HepG2 (cell line): ENCODE data around the gene PIP4K2C. TPM values are rescaled to one million over a fixed set of nuclear protein-coding genes. Genes with fewer than 3 reads are reported as not detected.
A peak's percentile ranks its signal among the peaks of the same experiment; 100 is the strongest.

Experiments used
- ASH2L ChIP-seq: fragments of 300-600, 200-600 bp; sonication (generic); IDR thresholded peaks from 2 replicates; pipeline ENCODE4 v1.7.0; 2017; ENCODE audit warnings: low read depth, mild to moderate bottlenecking, moderate library complexity, mixed read lengths, low read length; ENCODE audit not compliant: insufficient read length
- ATF7 ChIP-seq, 2 experiments: fragments of 450-650 bp in 1 of 2; sonication (generic) in 1 of 2; formaldehyde crosslinking in 1 of 2; IDR thresholded peaks; 2 replicates each; pipeline versions ENCODE4 v1.4.0 to v1.6.1; 2016 to 2020; ENCODE audit warnings: antibody characterized with exemption in 1 of 2, mild to moderate bottlenecking in 1 of 2, missing genetic modification reagents in 1 of 2
- FOSL1 ChIP-seq: sonication (generic); formaldehyde crosslinking; IDR thresholded peaks from 2 replicates; pipeline ENCODE4 v1.9.0; 2021; ENCODE audit warnings: missing genetic modification reagents, borderline replicate concordance
- FOSL2 ChIP-seq: sonication (generic); formaldehyde crosslinking; IDR thresholded peaks from 2 replicates; pipeline ENCODE4 v1.4.0; 2020; ENCODE audit warnings: missing genetic modification reagents
- HMGXB4 ChIP-seq, 2 experiments: sonication (generic) in 1 of 2; formaldehyde crosslinking in 1 of 2; IDR thresholded peaks; 2 replicates each; pipeline versions ENCODE4 v1.4.0 to v1.6.1; 2018 to 2020; ENCODE audit warnings: missing genetic modification reagents in 2 of 2, borderline replicate concordance in 1 of 2, low read depth in 1 of 2, mild to moderate bottlenecking in 1 of 2, missing biosample characterization in 1 of 2
- JUNB ChIP-seq: sonication (generic); formaldehyde crosslinking; IDR thresholded peaks from 2 replicates; pipeline ENCODE4 v1.8.0; 2022; ENCODE audit warnings: missing genetic modification reagents, mild to moderate bottlenecking, borderline replicate concordance
- JUND ChIP-seq: sonication (generic); formaldehyde crosslinking; IDR thresholded peaks from 2 replicates; pipeline ENCODE4 v1.8.0; 2022; ENCODE audit warnings: mild to moderate bottlenecking, missing genetic modification reagents
- MAFK ChIP-seq, 2 experiments: IDR thresholded peaks in 1 of 2; conservative IDR thresholded peaks in 1 of 2; 2 replicates each; pipeline ENCODE4 v1.6.1; 2011; ENCODE audit warnings: improper control_type of control experiment in 2 of 2, low read length in 2 of 2
- MED1 ChIP-seq: sonication (generic); formaldehyde crosslinking; IDR thresholded peaks from 2 replicates; pipeline ENCODE4 v1.4.0; 2020; ENCODE audit warnings: missing genetic modification reagents
- PTBP1 ChIP-seq: fragments of 200-400 bp; formaldehyde crosslinking; IDR thresholded peaks from 2 replicates; pipeline ENCODE4 v1.6.1; 2018; ENCODE audit warnings: low read length, low read depth; ENCODE audit not compliant: poor library complexity, severe bottlenecking
- TOPORS ChIP-seq: sonication (generic); formaldehyde crosslinking; IDR thresholded peaks from 2 replicates; pipeline ENCODE4 v1.8.0; 2023; ENCODE audit warnings: mild to moderate bottlenecking, missing genetic modification reagents
- YEATS2 ChIP-seq: sonication (generic); formaldehyde crosslinking; IDR thresholded peaks from 2 replicates; pipeline ENCODE4 v1.4.0; 2020; ENCODE audit warnings: missing genetic modification reagents, borderline replicate concordance
- ZBTB38 ChIP-seq: sonication (generic); formaldehyde crosslinking; IDR thresholded peaks from 2 replicates; pipeline ENCODE4 v1.5.1; 2020; ENCODE audit warnings: mild to moderate bottlenecking, missing genetic modification reagents
- ZNF136 ChIP-seq: sonication (generic); formaldehyde crosslinking; IDR thresholded peaks from 2 replicates; pipeline ENCODE4 v1.8.1; 2022; ENCODE audit warnings: low read depth, mild to moderate bottlenecking, moderate library complexity, missing genetic modification reagents
- ZNF605 ChIP-seq: sonication (generic); formaldehyde crosslinking; IDR thresholded peaks from 2 replicates; pipeline ENCODE4 v1.8.0; 2022; ENCODE audit warnings: mild to moderate bottlenecking, missing genetic modification reagents
- ZNF772 ChIP-seq: sonication (generic); formaldehyde crosslinking; IDR thresholded peaks from 2 replicates; pipeline ENCODE4 v1.5.0; 2020; ENCODE audit warnings: mild to moderate bottlenecking, missing genetic modification reagents
- ZSCAN31 ChIP-seq: sonication (generic); formaldehyde crosslinking; IDR thresholded peaks from 2 replicates; pipeline ENCODE4 v1.5.0; 2020; ENCODE audit warnings: low read depth, mild to moderate bottlenecking, missing genetic modification reagents
- polyA plus RNA-seq, 8 experiments: library from polyadenylated mRNA; depleted of rRNA in 3 of 8; stranded (reverse) in 7 of 8; unstranded in 1 of 8; fragments of >200 nt; fragmentation: Illumina TruSeq in 4 of 8; extraction: Trizol in 4 of 8; gene quantifications; 2 replicates each; pipeline versions ENCODE4 v1.2.1 to v1.2.3, GENCODE V29; 2011 to 2016; ENCODE audit warnings: low read depth in 4 of 8, missing spikeins in 1 of 8, mixed read lengths in 1 of 8; ENCODE audit not compliant: insufficient read depth in 1 of 8
- total RNA-seq, 5 experiments: library from RNA; depleted of rRNA; stranded (reverse); fragments of >200 nt; fragmentation: Illumina TruSeq; extraction: Trizol; gene quantifications; 2 replicates each; pipeline ENCODE4 v1.2.3, GENCODE V29; 2016; ENCODE audit warnings: low read depth in 1 of 5
- TF ChIP-seq, protein P1 (sequence below): sonication (generic); formaldehyde crosslinking; IDR thresholded peaks from 2 replicates; pipeline ENCODE4 v1.4.0; 2020; ENCODE audit warnings: low read depth, missing genetic modification reagents
- TF ChIP-seq, protein P2 (sequence below): sonication (generic); formaldehyde crosslinking; IDR thresholded peaks from 2 replicates; pipeline ENCODE4 v1.4.0; 2020; ENCODE audit warnings: missing genetic modification reagents
- TF ChIP-seq, protein P3 (sequence below): sonication (generic); formaldehyde crosslinking; IDR thresholded peaks from 2 replicates; pipeline ENCODE4 v1.5.0; 2020; ENCODE audit warnings: mild to moderate bottlenecking, missing genetic modification reagents

The PIP4K2C gene
- total and polyA plus RNA-seq, 2 of the 13 experiments (the other 11 are each of a cell fraction or from before 2014, with no cell fraction given) = 23.3 to 26.4 TPM

GRCh38 chr12:57576613-57577160, 14.3 kb upstream of the PIP4K2C start (continued):
- peak; percentile 93 for TF ChIP-seq JUND (CRISPR knock-in tag)
- TF ChIP-seq JUNB (CRISPR knock-in tag) = peak; percentile 71
- peak; percentile 99 for TF ChIP-seq FOSL2
- TF ChIP-seq, protein P1, sequence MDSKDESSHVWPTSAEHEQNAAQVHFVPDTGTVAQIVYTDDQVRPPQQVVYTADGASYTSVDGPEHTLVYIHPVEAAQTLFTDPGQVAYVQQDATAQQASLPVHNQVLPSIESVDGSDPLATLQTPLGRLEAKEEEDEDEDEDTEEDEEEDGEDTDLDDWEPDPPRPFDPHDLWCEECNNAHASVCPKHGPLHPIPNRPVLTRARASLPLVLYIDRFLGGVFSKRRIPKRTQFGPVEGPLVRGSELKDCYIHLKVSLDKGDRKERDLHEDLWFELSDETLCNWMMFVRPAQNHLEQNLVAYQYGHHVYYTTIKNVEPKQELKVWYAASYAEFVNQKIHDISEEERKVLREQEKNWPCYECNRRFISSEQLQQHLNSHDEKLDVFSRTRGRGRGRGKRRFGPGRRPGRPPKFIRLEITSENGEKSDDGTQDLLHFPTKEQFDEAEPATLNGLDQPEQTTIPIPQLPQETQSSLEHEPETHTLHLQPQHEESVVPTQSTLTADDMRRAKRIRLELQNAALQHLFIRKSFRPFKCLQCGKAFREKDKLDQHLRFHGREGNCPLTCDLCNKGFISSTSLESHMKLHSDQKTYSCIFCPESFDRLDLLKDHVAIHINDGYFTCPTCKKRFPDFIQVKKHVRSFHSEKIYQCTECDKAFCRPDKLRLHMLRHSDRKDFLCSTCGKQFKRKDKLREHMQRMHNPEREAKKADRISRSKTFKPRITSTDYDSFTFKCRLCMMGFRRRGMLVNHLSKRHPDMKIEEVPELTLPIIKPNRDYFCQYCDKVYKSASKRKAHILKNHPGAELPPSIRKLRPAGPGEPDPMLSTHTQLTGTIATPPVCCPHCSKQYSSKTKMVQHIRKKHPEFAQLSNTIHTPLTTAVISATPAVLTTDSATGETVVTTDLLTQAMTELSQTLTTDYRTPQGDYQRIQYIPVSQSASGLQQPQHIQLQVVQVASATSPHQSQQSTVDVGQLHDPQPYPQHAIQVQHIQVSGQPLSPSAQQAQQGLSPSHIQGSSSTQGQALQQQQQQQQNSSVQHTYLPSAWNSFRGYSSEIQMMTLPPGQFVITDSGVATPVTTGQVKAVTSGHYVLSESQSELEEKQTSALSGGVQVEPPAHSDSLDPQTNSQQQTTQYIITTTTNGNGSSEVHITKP (CRISPR knock-in tag) = peak; percentile 31; the same call in 1 of the 2 replicates
- TF ChIP-seq ASH2L = peak; percentile 3
- 0 out of 2 replicates have a peak, but pooled peaks have one; percentile 12 for TF ChIP-seq ZBTB38 (CRISPR knock-in tag)
- TF ChIP-seq HMGXB4 (CRISPR knock-in tag; IDR thresholded peaks at IDR 0.05; ENCODE audit: borderline replicate concordance in 1 of 2, low read depth in 1 of 2) = no peak; a peak in 1 of 4 replicates
- no peak for TF ChIP-seq PTBP1
- TF ChIP-seq ZNF136 = peak; percentile 22; the same call in 1 of the 2 replicates
- TF ChIP-seq MAFK (conservative IDR thresholded peaks at IDR 0.05 in 1 of 2, IDR thresholded peaks at IDR 0.05 in 1 of 2; ENCODE audit: low read length in 2 of 2) = 0 out of 4 replicates have a peak, but pooled peaks of 1 of the 2 experiments have one; percentile 18
- 0 out of 2 replicates have a peak, but pooled peaks have one; percentile 15 for TF ChIP-seq YEATS2 (CRISPR knock-in tag)
- TF ChIP-seq, protein P2, sequence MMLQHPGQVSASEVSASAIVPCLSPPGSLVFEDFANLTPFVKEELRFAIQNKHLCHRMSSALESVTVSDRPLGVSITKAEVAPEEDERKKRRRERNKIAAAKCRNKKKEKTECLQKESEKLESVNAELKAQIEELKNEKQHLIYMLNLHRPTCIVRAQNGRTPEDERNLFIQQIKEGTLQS = peak; percentile 89
- peak; percentile 21; the same call in 1 of the 2 replicates for TF ChIP-seq ATF7 (IDR thresholded peaks at IDR 0.05)
- TF ChIP-seq ATF7 (CRISPR knock-in tag; IDR thresholded peaks at IDR 0.05) = no peak
- 0 out of 2 replicates have a peak, but pooled peaks have one; percentile 17 for TF ChIP-seq MED1
- no peak for TF ChIP-seq ZNF605 (CRISPR knock-in tag)
- TF ChIP-seq ZSCAN31 = 0 out of 2 replicates have a peak, but pooled peaks have one; percentile 15
- peak; percentile 87 for TF ChIP-seq FOSL1
- no peak; the same call in 1 of the 2 replicates for TF ChIP-seq TOPORS
- TF ChIP-seq, protein P3, sequence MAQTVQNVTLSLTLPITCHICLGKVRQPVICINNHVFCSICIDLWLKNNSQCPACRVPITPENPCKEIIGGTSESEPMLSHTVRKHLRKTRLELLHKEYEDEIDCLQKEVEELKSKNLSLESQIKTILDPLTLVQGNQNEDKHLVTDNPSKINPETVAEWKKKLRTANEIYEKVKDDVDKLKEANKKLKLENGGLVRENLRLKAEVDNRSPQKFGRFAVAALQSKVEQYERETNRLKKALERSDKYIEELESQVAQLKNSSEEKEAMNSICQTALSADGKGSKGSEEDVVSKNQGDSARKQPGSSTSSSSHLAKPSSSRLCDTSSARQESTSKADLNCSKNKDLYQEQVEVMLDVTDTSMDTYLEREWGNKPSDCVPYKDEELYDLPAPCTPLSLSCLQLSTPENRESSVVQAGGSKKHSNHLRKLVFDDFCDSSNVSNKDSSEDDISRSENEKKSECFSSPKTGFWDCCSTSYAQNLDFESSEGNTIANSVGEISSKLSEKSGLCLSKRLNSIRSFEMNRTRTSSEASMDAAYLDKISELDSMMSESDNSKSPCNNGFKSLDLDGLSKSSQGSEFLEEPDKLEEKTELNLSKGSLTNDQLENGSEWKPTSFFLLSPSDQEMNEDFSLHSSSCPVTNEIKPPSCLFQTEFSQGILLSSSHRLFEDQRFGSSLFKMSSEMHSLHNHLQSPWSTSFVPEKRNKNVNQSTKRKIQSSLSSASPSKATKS (CRISPR knock-in tag) = 0 out of 2 replicates have a peak, but pooled peaks have one; percentile 12
- TF ChIP-seq ZNF772 (CRISPR knock-in tag) = no peak
